ENCODE results near the gene GALNS. TPM values are rescaled to one million over a fixed set of nuclear protein-coding genes. Genes with fewer than 3 reads are reported as not detected.
A peak's percentile ranks its signal among the peaks of the same experiment; 100 is the strongest.

The GALNS gene
- total and polyA plus RNA-seq, 7 experiments from 2014 or later, result 9.8 to 64.3 (median 49.7) TPM

- peaks cover 0 to 26% (median 12%) of the 10 kb centered on the region in 7 donors for H3K4me1 Mint-ChIP-seq
- ATAC-seq (peak; percentile 59), DNase-seq (peak in 5 of 9 donors; percentile 48 to 78 (median 52))
- Histone ChIP-seq H3K27ac (ENCODE audit: low read depth, low read length) (peak overlapping the region; percentile 84), H3K9me3 (ENCODE audit: control insufficient read depth in 2 of 3, low read length in 3 of 3) (no peaks in the 10 kb centered on the region), H3K4me1 (ENCODE audit: control insufficient read depth in 2 of 2, insufficient read depth in 2 of 2, low read length in 2 of 2) (peaks cover 8 to 11% of the 10 kb centered on the region in 2 donors), H3K27me3 (ENCODE audit: control insufficient read depth in 2 of 2, insufficient read depth in 2 of 2, low read length in 2 of 2) (no peaks in the 10 kb centered on the region), H3K4me3 (ENCODE audit: low read length) (peak overlapping the region; percentile 97), H3K36me3 (ENCODE audit: control insufficient read depth in 2 of 3, insufficient read depth in 3 of 3, low read length in 3 of 3) (peaks cover 0 to 26% (median 0%) of the 10 kb centered on the region in 3 experiments)
- ChIA-PET POLR2A (interaction anchor here (0.8 to 5.6 kb wide), 10 partner anchors 8 to 723 kb away, joined by 3 to 71 read pairs (median 10); partner anchors contain the start of genes CDT1, GALNS, PIEZO1 and TRAPPC2L), CTCF (interaction anchor here (1.0 to 2.7 kb wide), 5 partner anchors 11 to 46 kb away, joined by 3 to 15 read pairs (median 6); partner anchors contain the start of genes GALNS and TRAPPC2L)
- peak overlapping the region; percentile 36 to 97 (median 88) for H3K27ac Mint-ChIP-seq
- peak overlapping the region; percentile 87 to 99 (median 94) for H3K4me3 Mint-ChIP-seq
- no peaks in the 10 kb centered on the region for H3K27me3 Mint-ChIP-seq
- intact Hi-C loops (cut with micrococcal nuclease), result loop anchor here in 1 of 2 donors (2.0 to 5.0 kb wide), 4 partner anchors 26 to 696 kb away; partner anchors contain the start of genes CDH15, PIEZO1, SPG7 and ZC3H18
- no peaks in the 10 kb centered on the region for H3K9me3 Mint-ChIP-seq
- peaks cover 0 to 4% (median 0%) of the 10 kb centered on the region in 5 donors for H3K36me3 Mint-ChIP-seq
Observed at GRCh38 chr16:88810912-88811768, 45.6 kb downstream of the GALNS start.

GRCh38 chr16:88810166-88810911 is 46.4 kb downstream of the GALNS start:
- intact Hi-C loops (cut with micrococcal nuclease), result loop anchor here in 1 of 2 donors (2.0 to 5.0 kb wide), 4 partner anchors 26 to 697 kb away; partner anchors contain the start of genes CDH15, PIEZO1, SPG7 and ZC3H18
- peak overlapping the region; percentile 97 for H3K4me3 ChIP-seq (ENCODE audit: low read length)

DNA sequence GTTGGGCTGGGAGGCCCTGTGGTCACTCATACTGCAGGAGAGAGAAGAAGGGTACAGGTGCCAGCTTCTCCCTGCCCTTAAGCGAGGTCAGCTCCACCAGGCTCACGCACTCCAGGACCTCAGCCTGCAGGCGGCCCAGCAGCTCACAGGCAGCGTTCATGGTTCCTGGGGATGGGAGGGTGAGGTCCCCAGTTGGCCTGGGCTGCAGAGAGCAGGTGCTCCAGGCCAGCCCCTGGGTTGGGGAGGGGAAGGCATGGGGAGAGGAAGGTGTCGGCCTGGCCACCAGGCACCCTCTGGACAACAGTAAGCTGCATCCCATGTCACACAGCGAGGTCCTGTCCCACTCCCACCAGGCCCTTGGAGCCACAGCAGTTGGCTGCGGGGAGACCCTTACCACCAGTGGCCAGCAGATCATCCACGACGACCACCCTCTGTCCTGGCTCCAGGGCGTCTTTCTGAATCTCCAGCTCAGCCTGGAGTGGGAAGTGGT is 47.0 kb downstream of the GALNS start:
- H3K9me3 Mint-ChIP-seq, result no peaks in the 10 kb centered on the region
- CTCF ChIA-PET, result interaction anchor here (1.2 to 1.6 kb wide), 2 partner anchors 9 to 48 kb away, joined by 3 to 6 read pairs; partner anchors contain the start of genes GALNS and TRAPPC2L
- DNase-seq (no peak), ATAC-seq (no peak)
- Histone ChIP-seq H3K27me3 (ENCODE audit: control insufficient read depth in 2 of 2, insufficient read depth in 2 of 2, low read length in 2 of 2) (no peaks in the 10 kb centered on the region), H3K27ac (ENCODE audit: low read depth, low read length) (peak overlapping the region; percentile 84), H3K36me3 (ENCODE audit: control insufficient read depth in 2 of 3, insufficient read depth in 3 of 3, low read length in 3 of 3) (peaks cover 0 to 26% (median 0%) of the 10 kb centered on the region in 3 experiments), H3K4me1 (ENCODE audit: control insufficient read depth in 2 of 2, insufficient read depth in 2 of 2, low read length in 2 of 2) (peaks cover 8 to 11% of the 10 kb centered on the region in 2 donors), H3K9me3 (ENCODE audit: control insufficient read depth in 2 of 3, low read length in 3 of 3) (no peaks in the 10 kb centered on the region), H3K4me3 (ENCODE audit: low read length) (no peak overlapping the region)
- H3K4me1 Mint-ChIP-seq, result peaks cover 0 to 26% (median 12%) of the 10 kb centered on the region in 7 donors
- H3K4me3 Mint-ChIP-seq, result peak overlapping the region in 9 of 10 donors; percentile 81 to 99 (median 95)
- no peaks in the 10 kb centered on the region for H3K27me3 Mint-ChIP-seq
- POLR2A ChIA-PET, result interaction anchor here (3.1 to 5.6 kb wide), 3 partner anchors 27 to 65 kb away, joined by 15 to 71 read pairs (median 42); partner anchors contain the start of genes GALNS, PIEZO1 and TRAPPC2L
- peak overlapping the region in 5 of 9 donors; percentile 19 to 73 (median 55) for H3K27ac Mint-ChIP-seq
- H3K36me3 Mint-ChIP-seq, result peaks cover 0 to 4% (median 0%) of the 10 kb centered on the region in 5 donors
- intact Hi-C loops (cut with micrococcal nuclease), result loop anchor here in 1 of 2 donors (2.0 to 5.0 kb wide), 4 partner anchors 25 to 698 kb away; partner anchors contain the start of genes CDH15, PIEZO1, SPG7 and ZC3H18

More at GRCh38 chr16:88810166-88810911, 46.4 kb downstream of the GALNS start:
- H3K36me3 Mint-ChIP-seq, result peaks cover 0 to 4% (median 0%) of the 10 kb centered on the region in 5 donors
- H3K27ac Mint-ChIP-seq, result peak overlapping the region in 8 of 9 donors; percentile 46 to 95 (median 81)
- Histone ChIP-seq H3K27ac (ENCODE audit: low read depth, low read length) (peak overlapping the region; percentile 84), H3K36me3 (ENCODE audit: control insufficient read depth in 2 of 3, insufficient read depth in 3 of 3, low read length in 3 of 3) (peaks cover 0 to 26% (median 0%) of the 10 kb centered on the region in 3 experiments), H3K4me1 (ENCODE audit: control insufficient read depth in 2 of 2, insufficient read depth in 2 of 2, low read length in 2 of 2) (peaks cover 8 to 11% of the 10 kb centered on the region in 2 donors), H3K9me3 (ENCODE audit: control insufficient read depth in 2 of 3, low read length in 3 of 3) (no peaks in the 10 kb centered on the region), H3K27me3 (ENCODE audit: control insufficient read depth in 2 of 2, insufficient read depth in 2 of 2, low read length in 2 of 2) (no peaks in the 10 kb centered on the region)
- no peaks in the 10 kb centered on the region for H3K27me3 Mint-ChIP-seq
- peak overlapping the region; percentile 81 to 99 (median 94) for H3K4me3 Mint-ChIP-seq
- ChIA-PET POLR2A (interaction anchor here (0.8 to 5.6 kb wide), 7 partner anchors 28 to 724 kb away, joined by 3 to 71 read pairs (median 15); partner anchors contain the start of genes GALNS, PIEZO1 and TRAPPC2L), CTCF (interaction anchor here (1.0 to 2.7 kb wide), 4 partner anchors 10 to 47 kb away, joined by 3 to 11 read pairs (median 4); partner anchors contain the start of genes GALNS and TRAPPC2L)
- no peak for ATAC-seq
- peaks cover 0 to 26% (median 12%) of the 10 kb centered on the region in 7 donors for H3K4me1 Mint-ChIP-seq
- DNase-seq, result peak in 1 of 9 donors; percentile 49
- no peaks in the 10 kb centered on the region for H3K9me3 Mint-ChIP-seq

DNA sequence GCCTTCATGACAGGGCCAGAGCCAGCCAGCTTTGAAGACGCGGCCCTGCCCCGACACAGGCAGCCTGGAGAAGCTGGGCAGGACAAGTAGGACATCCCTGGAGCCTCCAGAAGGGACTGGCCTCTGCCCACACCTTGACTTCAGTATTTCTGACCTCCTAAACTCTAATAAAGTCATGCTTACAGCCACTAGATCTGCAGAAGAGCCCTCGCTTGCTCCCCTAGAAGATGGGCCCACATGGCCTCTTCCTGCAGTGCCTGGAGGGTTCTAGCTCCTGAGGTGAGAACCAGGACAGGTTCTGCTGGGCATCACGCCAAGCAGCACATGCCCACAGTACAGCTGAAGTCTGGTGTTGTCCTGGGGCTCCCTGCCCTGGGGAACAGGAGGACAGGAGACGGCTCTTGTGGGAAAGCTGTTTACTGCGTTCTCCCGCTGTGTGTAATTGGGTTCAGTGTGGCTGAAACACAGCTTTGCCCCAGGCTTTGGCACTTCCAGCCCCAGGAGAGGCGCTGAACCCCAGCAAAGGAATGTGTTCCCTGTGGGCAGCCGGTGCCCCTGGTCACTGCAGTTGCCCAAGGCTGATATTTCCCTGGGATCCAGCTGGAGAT is 47.6 kb downstream of the GALNS start:
- no peak for ATAC-seq

DNA sequence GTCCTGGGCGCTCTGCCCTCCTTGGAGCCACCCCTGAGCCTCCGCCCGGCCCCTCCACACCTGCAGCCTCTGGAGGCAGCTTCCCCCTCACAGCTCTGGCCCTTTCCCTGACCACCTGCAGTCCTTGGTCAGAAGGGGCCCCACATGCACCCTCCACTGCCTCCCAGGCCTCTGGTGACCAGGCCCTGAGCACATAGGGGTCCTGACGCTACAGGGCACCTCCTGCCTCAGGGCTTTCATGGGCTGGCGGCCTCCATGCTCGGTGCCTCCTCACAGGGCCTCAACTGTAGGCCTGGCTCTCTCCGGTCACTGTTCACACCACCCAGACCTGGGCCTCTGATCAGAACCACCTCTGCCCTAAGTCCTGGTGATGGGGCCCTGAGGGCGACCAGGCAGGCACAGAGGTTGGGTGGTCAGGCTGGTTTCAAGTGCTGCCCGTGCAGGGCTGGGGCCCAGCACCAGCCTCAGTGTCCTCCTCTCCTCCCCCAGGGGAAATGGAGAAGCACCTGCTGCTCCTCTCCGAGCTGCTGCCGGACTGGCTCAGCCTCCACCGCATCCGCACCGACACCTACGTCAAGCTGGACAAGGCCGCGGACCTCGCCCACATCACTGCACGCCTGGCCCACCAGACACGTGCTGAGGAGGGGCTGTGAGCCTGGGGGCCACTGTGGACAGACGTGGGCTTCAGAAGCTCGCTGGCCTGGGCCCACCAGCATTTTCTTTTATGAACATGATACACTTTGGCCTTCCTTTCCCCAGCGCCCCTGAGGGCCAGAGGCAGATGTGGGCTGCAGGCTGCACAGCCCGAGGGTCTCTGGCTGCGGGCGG is 48.9 kb downstream of the GALNS start:
- ATAC-seq (no peak), DNase-seq (no peak)
- H3K27me3 ChIP-seq (ENCODE audit: control insufficient read depth in 2 of 2, insufficient read depth in 2 of 2, low read length in 2 of 2), result no peaks in the 10 kb centered on the region
- intact Hi-C loops (cut with micrococcal nuclease), result no loop called here
- peaks cover 0 to 23% (median 12%) of the 10 kb centered on the region in 7 donors for H3K4me1 Mint-ChIP-seq
- H3K27ac Mint-ChIP-seq, result peak overlapping the region in 2 of 9 donors; percentile 14 to 26
- H3K4me3 ChIP-seq (ENCODE audit: low read length), result no peak overlapping the region
- ChIA-PET CTCF (no interaction called here), POLR2A (interaction anchor here (0.6 to 5.6 kb wide), 3 partner anchors 27 to 926 kb away, joined by 3 to 42 read pairs (median 7); partner anchors contain the start of genes GALNS and TRAPPC2L)
- peaks cover 11 to 14% of the 10 kb centered on the region in 2 donors for H3K4me1 ChIP-seq (ENCODE audit: control insufficient read depth in 2 of 2, insufficient read depth in 2 of 2, low read length in 2 of 2)
- no peaks in the 10 kb centered on the region for H3K9me3 Mint-ChIP-seq
- no peak overlapping the region for H3K27ac ChIP-seq (ENCODE audit: low read depth, low read length)
- H3K27me3 Mint-ChIP-seq, result no peaks in the 10 kb centered on the region
- peaks cover 0 to 4% (median 0%) of the 10 kb centered on the region in 5 donors for H3K36me3 Mint-ChIP-seq
- peak overlapping the region in 2 of 10 donors; percentile 46 to 70 for H3K4me3 Mint-ChIP-seq
- peaks cover 0 to 26% (median 0%) of the 10 kb centered on the region in 3 experiments for H3K36me3 ChIP-seq (ENCODE audit: control insufficient read depth in 2 of 3, insufficient read depth in 3 of 3, low read length in 3 of 3)
- no peaks in the 10 kb centered on the region for H3K9me3 ChIP-seq (ENCODE audit: control insufficient read depth in 2 of 3, low read length in 3 of 3)

More for the DNA sequence above, 47.6 kb downstream of the GALNS start:
- Histone ChIP-seq H3K36me3 (ENCODE audit: control insufficient read depth in 2 of 3, insufficient read depth in 3 of 3, low read length in 3 of 3) (peaks cover 0 to 26% (median 0%) of the 10 kb centered on the region in 3 experiments), H3K27ac (ENCODE audit: low read depth, low read length) (no peak overlapping the region), H3K27me3 (ENCODE audit: control insufficient read depth in 2 of 2, insufficient read depth in 2 of 2, low read length in 2 of 2) (no peaks in the 10 kb centered on the region), H3K4me1 (ENCODE audit: control insufficient read depth in 2 of 2, insufficient read depth in 2 of 2, low read length in 2 of 2) (peaks cover 11 to 12% of the 10 kb centered on the region in 2 donors), H3K4me3 (ENCODE audit: low read length) (no peak overlapping the region), H3K9me3 (ENCODE audit: control insufficient read depth in 2 of 3, low read length in 3 of 3) (no peaks in the 10 kb centered on the region)
- intact Hi-C loops (cut with micrococcal nuclease), result no loop called here
- no peak for DNase-seq
- ChIA-PET CTCF (no interaction called here), POLR2A (interaction anchor here (0.8 to 5.6 kb wide), 3 partner anchors 27 to 288 kb away, joined by 4 to 71 read pairs (median 42); partner anchors contain the start of genes GALNS, PIEZO1 and TRAPPC2L)
- Mint-ChIP-seq H3K4me1 (peaks cover 0 to 26% (median 12%) of the 10 kb centered on the region in 7 donors), H3K27ac (peak overlapping the region in 3 of 9 donors; percentile 14 to 69 (median 55)), H3K36me3 (peaks cover 0 to 4% (median 0%) of the 10 kb centered on the region in 5 donors), H3K9me3 (no peaks in the 10 kb centered on the region), H3K27me3 (no peaks in the 10 kb centered on the region), H3K4me3 (peak overlapping the region in 8 of 10 donors; percentile 9 to 97 (median 41))

All from naive thymus-derived CD4-positive, alpha-beta T cell (primary cell).